Neutrophil (primary cell): Measurements from ENCODE around the gene PIP5K1B.

Source experiments
- H3K27ac ChIP-seq: fragments of 200-600 bp; sonication (generic); 2 replicates; pipeline ENCODE4 v1.5.1; 2016; ENCODE audit warnings: mild to moderate bottlenecking, moderate library complexity
- H3K27me3 ChIP-seq: fragments of 200-600 bp; sonication (generic); 2 replicates; pipeline ENCODE4 v1.6.0; 2016; ENCODE audit warnings: mild to moderate bottlenecking
- H3K36me3 ChIP-seq: fragments of 200-600 bp; sonication (generic); 2 replicates; pipeline ENCODE4 v1.5.1; 2017
- H3K4me1 ChIP-seq, 2 experiments: fragments of 200-600 bp in 1 of 2; sonication (generic) in 1 of 2; 1 replicate in 1 of 2; 2 replicates in 1 of 2; pipeline versions ENCODE4 v1.5.1 to v1.6.1; 2013 to 2016; ENCODE audit warnings: low read depth in 1 of 2, low read length in 1 of 2, mild to moderate bottlenecking in 1 of 2, moderate library complexity in 1 of 2; ENCODE audit not compliant: control insufficient read depth in 1 of 2, insufficient read depth in 1 of 2
- H3K4me3 ChIP-seq, 2 experiments: fragments of 200-600 bp in 1 of 2; sonication (generic) in 1 of 2; 1 replicate in 1 of 2; 2 replicates in 1 of 2; pipeline ENCODE4 v1.5.1; 2013 to 2016; ENCODE audit warnings: low read depth in 1 of 2, low read length in 1 of 2, mild to moderate bottlenecking in 1 of 2, moderate library complexity in 1 of 2
- H3K9me3 ChIP-seq: fragments of 200-600 bp; sonication (generic); 2 replicates; pipeline ENCODE4 v1.5.1; 2016
- TF ChIP-seq, protein P1 (sequence below): fragments of 200-600 bp; sonication (generic); IDR thresholded peaks from 2 replicates; pipeline ENCODE4 v1.5.1; 2016; ENCODE audit warnings: antibody characterized with exemption

The PIP5K1B gene

DNA sequence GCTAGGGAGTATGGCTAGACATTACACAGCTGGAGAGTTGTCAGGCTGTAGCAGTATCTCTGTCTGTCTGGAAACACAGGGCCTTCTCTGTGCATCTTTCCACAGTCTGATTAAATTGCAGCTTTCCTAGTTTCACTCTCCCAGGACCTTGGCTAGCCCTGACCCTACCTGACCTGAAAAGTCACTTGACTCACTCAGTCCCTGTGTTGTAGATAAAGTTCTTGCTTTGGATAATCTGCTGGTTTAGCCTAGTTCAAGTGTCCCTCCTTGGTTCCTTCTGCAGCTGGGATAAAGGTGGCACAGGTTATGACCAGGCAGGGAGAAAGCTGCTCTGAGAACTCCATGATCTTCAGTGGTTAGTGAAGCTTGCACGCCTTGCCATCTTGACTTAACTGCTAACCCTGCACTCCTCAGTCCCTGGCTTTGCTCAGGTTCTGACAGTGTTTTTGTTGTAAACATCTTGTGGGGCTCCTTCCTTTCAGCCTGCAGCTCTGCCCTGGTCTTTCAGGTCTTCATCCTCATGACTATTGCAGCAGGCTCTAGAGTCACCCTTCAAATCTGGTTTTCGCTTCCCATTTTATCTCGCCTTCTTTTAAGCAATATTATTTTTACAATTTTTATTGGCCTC lies 101.0 kb downstream of the PIP5K1B start:
- peaks cover 14 to 33% of the 10 kb centered on the region in 2 experiments for H3K4me1 ChIP-seq
- H3K36me3 ChIP-seq = peaks cover 3% of the 10 kb centered on the region
- H3K27ac ChIP-seq = no peak overlapping the region
- H3K27me3 ChIP-seq = no peaks in the 10 kb centered on the region
- TF ChIP-seq, protein P1, sequence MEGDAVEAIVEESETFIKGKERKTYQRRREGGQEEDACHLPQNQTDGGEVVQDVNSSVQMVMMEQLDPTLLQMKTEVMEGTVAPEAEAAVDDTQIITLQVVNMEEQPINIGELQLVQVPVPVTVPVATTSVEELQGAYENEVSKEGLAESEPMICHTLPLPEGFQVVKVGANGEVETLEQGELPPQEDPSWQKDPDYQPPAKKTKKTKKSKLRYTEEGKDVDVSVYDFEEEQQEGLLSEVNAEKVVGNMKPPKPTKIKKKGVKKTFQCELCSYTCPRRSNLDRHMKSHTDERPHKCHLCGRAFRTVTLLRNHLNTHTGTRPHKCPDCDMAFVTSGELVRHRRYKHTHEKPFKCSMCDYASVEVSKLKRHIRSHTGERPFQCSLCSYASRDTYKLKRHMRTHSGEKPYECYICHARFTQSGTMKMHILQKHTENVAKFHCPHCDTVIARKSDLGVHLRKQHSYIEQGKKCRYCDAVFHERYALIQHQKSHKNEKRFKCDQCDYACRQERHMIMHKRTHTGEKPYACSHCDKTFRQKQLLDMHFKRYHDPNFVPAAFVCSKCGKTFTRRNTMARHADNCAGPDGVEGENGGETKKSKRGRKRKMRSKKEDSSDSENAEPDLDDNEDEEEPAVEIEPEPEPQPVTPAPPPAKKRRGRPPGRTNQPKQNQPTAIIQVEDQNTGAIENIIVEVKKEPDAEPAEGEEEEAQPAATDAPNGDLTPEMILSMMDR = no peak
- H3K9me3 ChIP-seq = no peaks in the 10 kb centered on the region
- no peak overlapping the region for H3K4me3 ChIP-seq

- H3K27me3 ChIP-seq = no peaks in the 10 kb centered on the region
- H3K27ac ChIP-seq = no peak overlapping the region
- peaks cover 3% of the 10 kb centered on the region for H3K36me3 ChIP-seq
- peaks cover 14 to 35% of the 10 kb centered on the region in 2 experiments for H3K4me1 ChIP-seq
- TF ChIP-seq, protein P1 = no peak
- H3K4me3 ChIP-seq = no peak overlapping the region
- H3K9me3 ChIP-seq = no peaks in the 10 kb centered on the region
Observed at GRCh38 chr9:68808338-68808890, 103.4 kb downstream of the PIP5K1B start.

DNA sequence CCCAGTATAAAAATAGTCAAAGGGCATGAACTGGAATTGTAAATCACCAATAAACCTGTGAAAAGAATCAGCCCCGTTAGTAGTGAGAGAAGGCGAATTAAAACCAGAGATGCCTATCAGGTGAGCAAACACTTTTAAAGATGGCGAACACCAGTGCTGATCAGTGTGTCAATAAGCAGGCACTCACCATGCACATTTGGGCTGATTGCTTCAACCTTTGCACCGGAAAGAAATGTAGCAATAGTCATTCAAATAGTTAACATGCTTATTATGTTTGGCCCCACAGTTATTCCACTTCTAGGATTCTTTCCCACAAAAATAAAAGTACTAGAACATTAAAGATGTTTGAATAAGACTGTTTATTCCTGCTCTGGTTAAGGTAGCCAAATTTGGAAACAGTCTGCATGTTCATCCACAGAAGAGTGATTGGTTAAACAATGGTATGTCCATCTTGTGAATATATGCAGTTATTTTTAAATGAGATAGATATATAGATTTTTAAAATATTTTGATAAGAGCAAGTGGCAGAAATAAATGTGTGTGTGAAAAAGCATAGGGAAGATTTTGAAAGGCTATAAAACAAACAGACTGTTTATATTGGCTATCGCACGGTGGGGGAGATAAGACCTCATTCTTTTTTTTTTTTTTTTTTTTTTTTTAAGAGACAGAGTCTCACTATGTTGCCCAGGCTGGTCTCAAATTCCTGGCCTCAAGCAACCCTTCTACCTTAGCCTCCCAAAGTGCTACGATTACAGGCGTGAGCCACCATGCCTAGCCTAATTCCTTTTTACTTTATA lies 112.2 kb downstream of the PIP5K1B start:
- Histone ChIP-seq H3K36me3 (peaks cover 6% of the 10 kb centered on the region), H3K27me3 (no peaks in the 10 kb centered on the region), H3K27ac (no peak overlapping the region), H3K4me1 (peaks cover 3 to 12% of the 10 kb centered on the region in 2 experiments), H3K9me3 (no peaks in the 10 kb centered on the region), H3K4me3 (no peak overlapping the region)
- TF ChIP-seq, protein P1 = no peak

GRCh38 chr9:68819065-68819464 lies 114.0 kb downstream of the PIP5K1B start:
- H3K9me3 ChIP-seq = no peaks in the 10 kb centered on the region
- H3K27ac ChIP-seq = no peak overlapping the region
- peaks cover 3 to 12% of the 10 kb centered on the region in 2 experiments for H3K4me1 ChIP-seq
- H3K27me3 ChIP-seq = no peaks in the 10 kb centered on the region
- peaks cover 22% of the 10 kb centered on the region for H3K36me3 ChIP-seq
- H3K4me3 ChIP-seq = no peak overlapping the region
- TF ChIP-seq, protein P1 = no peak

DNA sequence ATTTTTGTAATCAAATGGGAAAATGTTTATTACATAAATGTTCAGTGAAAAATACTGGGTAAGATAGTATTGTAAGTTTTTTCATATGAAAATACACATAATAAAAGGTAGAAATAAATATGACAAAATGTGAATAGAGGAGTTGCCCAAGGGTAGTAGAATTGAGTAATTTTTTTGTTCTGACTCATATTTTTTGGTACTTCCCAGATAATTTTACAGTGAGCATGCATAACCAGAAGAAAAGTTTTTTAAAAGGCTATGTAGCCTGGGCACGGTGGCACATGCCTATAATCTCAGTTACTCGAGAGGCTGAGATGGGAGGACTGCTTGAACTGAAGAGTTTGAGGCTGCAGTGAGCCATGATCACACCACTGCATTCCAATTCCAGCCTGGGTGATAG lies 116.9 kb downstream of the PIP5K1B start:
- H3K4me1 ChIP-seq = peaks cover 3 to 11% of the 10 kb centered on the region in 2 experiments
- H3K4me3 ChIP-seq = no peak overlapping the region
- TF ChIP-seq, protein P1 = no peak
- no peak overlapping the region for H3K27ac ChIP-seq
- no peaks in the 10 kb centered on the region for H3K27me3 ChIP-seq
- no peaks in the 10 kb centered on the region for H3K9me3 ChIP-seq
- peaks cover 30% of the 10 kb centered on the region for H3K36me3 ChIP-seq
